Right lobe of liver (tissue), 4 donors: ENCODE results near the gene BOD1.

Experiments used
- CTCF ChIP-seq, 4 donors: fragments of 200-600 bp in 3 of 4; fragments of 450-650 bp in 1 of 4; IDR thresholded peaks; one replicate each; pipeline versions ENCODE4 v1.5.1 to v1.8.0; 2016 to 2022; ENCODE audit warnings: antibody characterized with exemption in 4 of 4, mild to moderate bottlenecking in 2 of 4
- POLR2A ChIP-seq: fragments of 450-650 bp; IDR thresholded peaks from one replicate; pipeline ENCODE4 v1.6.1; 2017; ENCODE audit warnings: antibody characterized with exemption, mild to moderate bottlenecking
- donor health status: DM: no; HTN: no; CAD: no.
- donor health status: DM: no; HTN: no; CAD: no.
- donor health status: DM: no; HTN: yes; CAD: no.

GRCh38 chr5:173620784-173621183 is 4.3 kb upstream of the BOD1 start:
- no peak for TF ChIP-seq CTCF (IDR thresholded peaks at IDR 0.05)
- no peak for TF ChIP-seq POLR2A
